ENCODE data around the gene FMNL3. TPM values are rescaled to one million over a fixed set of nuclear protein-coding genes. Genes with fewer than 3 reads are reported as not detected.
"Not testable (repeated sequence)": the region's sequence is repeated elsewhere in the genome, so short reads cannot be mapped to it uniquely, and the experiment has no call there.

The FMNL3 gene
- total RNA-seq, 1 donor from 2014 or later = 58.4 TPM

- Mint-ChIP-seq H3K36me3 (ENCODE audit: low read depth, unreplicated experiment) (no peaks in the 10 kb centered on the region), H3K4me1 (ENCODE audit: low read depth, unreplicated experiment) (no peaks in the 10 kb centered on the region), H3K27me3 (ENCODE audit: low read depth, unreplicated experiment) (peaks cover 15% of the 10 kb centered on the region), H3K27ac (ENCODE audit: unreplicated experiment) (no peak overlapping the region), H3K9me3 (ENCODE audit: unreplicated experiment) (no peaks in the 10 kb centered on the region), H3K4me3 (ENCODE audit: unreplicated experiment) (no peak overlapping the region)
- no peaks in the 10 kb centered on the region for H3K4me1 ChIP-seq (ENCODE audit: insufficient read depth, low read length)
- no peak overlapping the region for H2AFZ ChIP-seq (ENCODE audit: low read depth, low read length)
- H3K9ac ChIP-seq (ENCODE audit: low read length) = no peak overlapping the region
- peaks cover 11% of the 10 kb centered on the region for H3K27me3 ChIP-seq (ENCODE audit: insufficient read depth, low read length)
- H3K9me3 ChIP-seq (ENCODE audit: insufficient read depth, low read depth, low read length) = no peaks in the 10 kb centered on the region
- DNase-seq (ENCODE audit: low read depth) (no peak), FAIRE-seq (no peak)
- no peaks in the 10 kb centered on the region for H4K20me1 ChIP-seq (ENCODE audit: insufficient read depth, low read length)
- no peaks in the 10 kb centered on the region for H3K79me2 ChIP-seq (ENCODE audit: insufficient read depth, low read length)
- H3K4me2 ChIP-seq (ENCODE audit: low read length) = no peak overlapping the region
- no peaks in the 10 kb centered on the region for H3K36me3 ChIP-seq (ENCODE audit: insufficient read depth, low read length)
- no peak overlapping the region for H3K27ac ChIP-seq (ENCODE audit: low read depth, low read length)
- TF ChIP-seq EZH2 (IDR thresholded peaks at IDR 0.05; ENCODE audit: insufficient read depth, low read length) (no peak), CTCF (IDR thresholded peaks at IDR 0.05; ENCODE audit: insufficient read depth, low read depth, low read length) (no peak)
- H3K4me3 ChIP-seq (ENCODE audit: insufficient read depth, low read depth, low read length) = no peak overlapping the region
These were observed 21.2 kb upstream of the FMNL3 start for GRCh38 chr12:49728446-49728845.

- not testable (repeated sequence) for H2AFZ ChIP-seq (ENCODE audit: low read depth, low read length); H3K36me3 ChIP-seq (ENCODE audit: insufficient read depth, low read length); H3K4me2 ChIP-seq (ENCODE audit: low read length); H3K9ac ChIP-seq (ENCODE audit: low read length); H3K79me2 ChIP-seq (ENCODE audit: insufficient read depth, low read length); FAIRE-seq; H3K36me3 Mint-ChIP-seq (ENCODE audit: low read depth, unreplicated experiment); H3K9me3 Mint-ChIP-seq (ENCODE audit: unreplicated experiment); H3K4me3 Mint-ChIP-seq (ENCODE audit: unreplicated experiment); H3K27me3 Mint-ChIP-seq (ENCODE audit: low read depth, unreplicated experiment); H3K27ac ChIP-seq (ENCODE audit: low read depth, low read length); H3K4me1 ChIP-seq (ENCODE audit: insufficient read depth, low read length); H3K4me3 ChIP-seq (ENCODE audit: insufficient read depth, low read depth, low read length); H3K4me1 Mint-ChIP-seq (ENCODE audit: low read depth, unreplicated experiment); DNase-seq (ENCODE audit: low read depth); H3K9me3 ChIP-seq (ENCODE audit: insufficient read depth, low read depth, low read length); H4K20me1 ChIP-seq (ENCODE audit: insufficient read depth, low read length); H3K27ac Mint-ChIP-seq (ENCODE audit: unreplicated experiment)
- H3K27me3 ChIP-seq (ENCODE audit: insufficient read depth, low read length) = peaks cover 13% of the 10 kb centered on the region
These were observed 14.2 kb upstream of the FMNL3 start for GRCh38 chr12:49721355-49721754.

- no peaks in the 10 kb centered on the region for H3K79me2 ChIP-seq (ENCODE audit: insufficient read depth, low read length)
- no peak overlapping the region for H3K4me3 ChIP-seq (ENCODE audit: insufficient read depth, low read depth, low read length)
- no peaks in the 10 kb centered on the region for H3K4me1 ChIP-seq (ENCODE audit: insufficient read depth, low read length)
- peaks cover 15% of the 10 kb centered on the region for H3K27me3 ChIP-seq (ENCODE audit: insufficient read depth, low read length)
- H3K9me3 ChIP-seq (ENCODE audit: insufficient read depth, low read depth, low read length) = no peaks in the 10 kb centered on the region
- no peak overlapping the region for H3K27ac Mint-ChIP-seq (ENCODE audit: unreplicated experiment)
- H3K4me1 Mint-ChIP-seq (ENCODE audit: low read depth, unreplicated experiment) = no peaks in the 10 kb centered on the region
- no peak for DNase-seq (ENCODE audit: low read depth)
- H3K9ac ChIP-seq (ENCODE audit: low read length) = no peak overlapping the region
- no peak overlapping the region for H3K27ac ChIP-seq (ENCODE audit: low read depth, low read length)
- H3K36me3 ChIP-seq (ENCODE audit: insufficient read depth, low read length) = no peaks in the 10 kb centered on the region
- H4K20me1 ChIP-seq (ENCODE audit: insufficient read depth, low read length) = peaks cover 3% of the 10 kb centered on the region
- peaks cover 15% of the 10 kb centered on the region for H3K27me3 Mint-ChIP-seq (ENCODE audit: low read depth, unreplicated experiment)
- no peak overlapping the region for H2AFZ ChIP-seq (ENCODE audit: low read depth, low read length)
- H3K36me3 Mint-ChIP-seq (ENCODE audit: low read depth, unreplicated experiment) = peaks cover 4% of the 10 kb centered on the region
- no peak overlapping the region for H3K4me3 Mint-ChIP-seq (ENCODE audit: unreplicated experiment)
- H3K4me2 ChIP-seq (ENCODE audit: low read length) = no peak overlapping the region
- no peaks in the 10 kb centered on the region for H3K9me3 Mint-ChIP-seq (ENCODE audit: unreplicated experiment)
- FAIRE-seq = no peak
- no peak for TF ChIP-seq EZH2 (IDR thresholded peaks at IDR 0.05; ENCODE audit: insufficient read depth, low read length)
- TF ChIP-seq CTCF (IDR thresholded peaks at IDR 0.05; ENCODE audit: insufficient read depth, low read depth, low read length) = no peak
These were observed 13.0 kb upstream of the FMNL3 start for GRCh38 chr12:49720214-49720613.

- H3K27me3 ChIP-seq (ENCODE audit: insufficient read depth, low read length) = peaks cover 16% of the 10 kb centered on the region
- H3K4me1 Mint-ChIP-seq (ENCODE audit: low read depth, unreplicated experiment); H3K9me3 ChIP-seq (ENCODE audit: insufficient read depth, low read depth, low read length); H2AFZ ChIP-seq (ENCODE audit: low read depth, low read length); DNase-seq (ENCODE audit: low read depth); H3K36me3 ChIP-seq (ENCODE audit: insufficient read depth, low read length); H3K4me1 ChIP-seq (ENCODE audit: insufficient read depth, low read length); H3K4me3 ChIP-seq (ENCODE audit: insufficient read depth, low read depth, low read length); H3K36me3 Mint-ChIP-seq (ENCODE audit: low read depth, unreplicated experiment); H3K9me3 Mint-ChIP-seq (ENCODE audit: unreplicated experiment); H4K20me1 ChIP-seq (ENCODE audit: insufficient read depth, low read length); H3K27ac ChIP-seq (ENCODE audit: low read depth, low read length); H3K27ac Mint-ChIP-seq (ENCODE audit: unreplicated experiment); H3K4me2 ChIP-seq (ENCODE audit: low read length); FAIRE-seq; H3K4me3 Mint-ChIP-seq (ENCODE audit: unreplicated experiment); H3K79me2 ChIP-seq (ENCODE audit: insufficient read depth, low read length); H3K9ac ChIP-seq (ENCODE audit: low read length): not testable (repeated sequence)
- peaks cover 18% of the 10 kb centered on the region for H3K27me3 Mint-ChIP-seq (ENCODE audit: low read depth, unreplicated experiment)
These were observed 10.6 kb upstream of the FMNL3 start for GRCh38 chr12:49717800-49718199.

All from astrocyte (in vitro differentiated cells and primary cell).